ENCODE measurements around the gene GMPPA.

- TF ChIP-seq GABPB1 (CRISPR knock-in tag; IDR thresholded peaks at IDR 0.05) (no peak), CREM (CRISPR knock-in tag; IDR thresholded peaks at IDR 0.05) (no peak), STAT6 (CRISPR knock-in tag; conservative IDR thresholded peaks at IDR 0.05; ENCODE audit: low read depth) (0 out of 2 replicates have a peak, but pooled peaks have one; percentile 2), PREB (CRISPR knock-in tag; IDR thresholded peaks at IDR 0.05; ENCODE audit: borderline replicate concordance) (no peak), USF1 (CRISPR knock-in tag; IDR thresholded peaks at IDR 0.05) (no peak), NFE2L1 (CRISPR knock-in tag; IDR thresholded peaks at IDR 0.05) (no peak), ZNF138 (CRISPR knock-in tag; conservative IDR thresholded peaks at IDR 0.05) (no peak)
Measured at GRCh38 chr2:219507581-219508443, 9.1 kb downstream of the GMPPA start.
